HEK293 (cell line): ENCODE data around the gene KPTN.

ENCODE experiments used
- CTCF ChIA-PET: fragments of 350-600 bp; formaldehyde crosslinking; extraction: SDS; loops from one replicate; lab custom pipeline; 2021; ENCODE audit warnings: antibody characterized with exemption; lab: Yijun Ruan, JAX
- POLR2A ChIA-PET: fragments of 300-600 bp; formaldehyde crosslinking; extraction: SDS; loops from one replicate; lab custom pipeline; 2020; ENCODE audit warnings: antibody characterized with exemption, inconsistent platforms; lab: Yijun Ruan, JAX
- H3K27ac ChIP-seq: fragments of 200-500 bp; sonication (Bioruptor generic); 2 replicates; pipeline ENCODE4 v1.5.1; 2014; ENCODE audit warnings: low read depth, low read length, control low read depth, inconsistent platforms; ENCODE audit errors: extremely low read depth
- H3K36me3 ChIP-seq, 2 experiments: fragments of 200-500 bp in 1 of 2; sonication (Bioruptor generic) in 1 of 2; 1 replicate in 1 of 2; 2 replicates in 1 of 2; pipeline ENCODE4 v1.5.1; 2014 to 2017; ENCODE audit warnings: inconsistent platforms in 2 of 2, low read length in 2 of 2; ENCODE audit not compliant: control insufficient read depth in 2 of 2, insufficient read depth in 1 of 2
- H3K4me1 ChIP-seq: fragments of 200-500 bp; sonication (Bioruptor generic); 2 replicates; pipeline ENCODE4 v1.5.1; 2014; ENCODE audit warnings: mild to moderate bottlenecking, low read length, inconsistent platforms; ENCODE audit not compliant: control insufficient read depth, insufficient read depth
- H3K4me3 ChIP-seq: 2 replicates; pipeline ENCODE4 v1.5.1; 2011; ENCODE audit warnings: low read depth, mild to moderate bottlenecking, control low read depth, low read length, moderate library complexity
- H3K9me3 ChIP-seq: fragments of 200-500 bp; sonication (Bioruptor generic); 2 replicates; pipeline ENCODE4 v1.5.1; 2014; ENCODE audit warnings: low read depth, low read length, inconsistent platforms; ENCODE audit not compliant: control insufficient read depth, insufficient read depth
- BCL11A ChIP-seq: fragments of 450-650 bp; formaldehyde crosslinking; IDR thresholded peaks from 2 replicates; pipeline ENCODE4 v1.5.1; 2016; ENCODE audit warnings: low read depth, missing biosample characterization, missing genetic modification characterization
- KLF16 ChIP-seq: fragments of 450-650 bp; formaldehyde crosslinking; IDR thresholded peaks from 2 replicates; pipeline ENCODE4 v1.5.1; 2017; ENCODE audit warnings: missing biosample characterization, missing genetic modification characterization
- SP2 ChIP-seq: fragments of 450-650 bp; formaldehyde crosslinking; IDR thresholded peaks from 2 replicates; pipeline ENCODE4 v1.5.1; 2016; ENCODE audit warnings: missing biosample characterization, missing genetic modification characterization
- ZBTB17 ChIP-seq: fragments of 450-650 bp; formaldehyde crosslinking; IDR thresholded peaks from 2 replicates; pipeline ENCODE4 v1.5.1; 2016; ENCODE audit warnings: missing biosample characterization, missing genetic modification characterization
- ZBTB44 ChIP-seq: fragments of 450-650 bp; IDR thresholded peaks from 2 replicates; pipeline ENCODE4 v1.5.1; 2018; ENCODE audit warnings: missing biosample characterization, mild to moderate bottlenecking, missing genetic modification characterization
- ZFP41 ChIP-seq: fragments of 450-650 bp; formaldehyde crosslinking; IDR thresholded peaks from 2 replicates; pipeline ENCODE4 v1.5.1; 2016; ENCODE audit warnings: missing biosample characterization, missing genetic modification characterization, borderline replicate concordance
- ZFP69B ChIP-seq: fragments of 450-650 bp; formaldehyde crosslinking; IDR thresholded peaks from 2 replicates; pipeline ENCODE4 v1.5.1; 2016; ENCODE audit warnings: missing biosample characterization, missing genetic modification characterization
- ZNF10 ChIP-seq: fragments of 450-650 bp; formaldehyde crosslinking; IDR thresholded peaks from 2 replicates; pipeline ENCODE4 v1.5.1; 2017; ENCODE audit warnings: missing biosample characterization, missing genetic modification characterization
- ZNF133 ChIP-seq: fragments of 450-650 bp; formaldehyde crosslinking; IDR thresholded peaks from 2 replicates; pipeline ENCODE4 v1.5.1; 2016; ENCODE audit warnings: missing biosample characterization, missing genetic modification characterization
- ZNF174 ChIP-seq: fragments of 450-650 bp; formaldehyde crosslinking; IDR thresholded peaks from 2 replicates; pipeline ENCODE4 v1.5.0; 2017; ENCODE audit warnings: missing biosample characterization, mild to moderate bottlenecking, missing genetic modification characterization
- ZNF184 ChIP-seq: fragments of 450-650 bp; IDR thresholded peaks from 2 replicates; pipeline ENCODE4 v1.5.1; 2018; ENCODE audit warnings: missing biosample characterization, mild to moderate bottlenecking, missing genetic modification characterization
- ZNF19 ChIP-seq: fragments of 450-650 bp; formaldehyde crosslinking; IDR thresholded peaks from 2 replicates; pipeline ENCODE4; 2016; ENCODE audit warnings: missing biosample characterization, missing genetic modification characterization, low read depth
- ZNF266 ChIP-seq: fragments of 450-650 bp; formaldehyde crosslinking; IDR thresholded peaks from 2 replicates; pipeline ENCODE4 v1.5.1; 2016; ENCODE audit warnings: missing biosample characterization, missing genetic modification characterization, low read depth
- ZNF449 ChIP-seq: fragments of 450-650 bp; formaldehyde crosslinking; IDR thresholded peaks from 2 replicates; pipeline ENCODE4 v1.5.1; 2017; ENCODE audit warnings: missing biosample characterization, mild to moderate bottlenecking, missing genetic modification characterization, moderate library complexity
- ZNF473 ChIP-seq: fragments of 450-650 bp; formaldehyde crosslinking; IDR thresholded peaks from 2 replicates; pipeline ENCODE4 v1.5.1; 2017; ENCODE audit warnings: missing biosample characterization, missing genetic modification characterization
- ZNF521 ChIP-seq: fragments of 450-650 bp; formaldehyde crosslinking; IDR thresholded peaks from 2 replicates; pipeline ENCODE4 v1.5.1; 2017; ENCODE audit warnings: missing biosample characterization, mild to moderate bottlenecking, missing genetic modification characterization
- ZNF549 ChIP-seq: fragments of 450-650 bp; IDR thresholded peaks from 2 replicates; pipeline ENCODE4 v1.5.1; 2018; ENCODE audit warnings: missing biosample characterization, missing genetic modification characterization, mild to moderate bottlenecking, inconsistent platforms, moderate library complexity
- ZNF555 ChIP-seq: fragments of 450-650 bp; formaldehyde crosslinking; conservative IDR thresholded peaks from 2 replicates; pipeline ENCODE4 v1.5.1; 2017; ENCODE audit warnings: missing biosample characterization, mild to moderate bottlenecking, missing genetic modification characterization, inconsistent platforms
- ZNF585B ChIP-seq: fragments of 450-650 bp; formaldehyde crosslinking; IDR thresholded peaks from 2 replicates; pipeline ENCODE4 v1.5.1; 2016; ENCODE audit warnings: missing biosample characterization, missing genetic modification characterization
- ZNF677 ChIP-seq: fragments of 450-650 bp; IDR thresholded peaks from 2 replicates; pipeline ENCODE4 v1.5.0; 2018; ENCODE audit warnings: missing biosample characterization, mild to moderate bottlenecking, missing genetic modification characterization, moderate library complexity
- ZNF830 ChIP-seq: fragments of 450-650 bp; IDR thresholded peaks from 2 replicates; pipeline ENCODE4 v1.5.0; 2018; ENCODE audit warnings: missing biosample characterization, missing genetic modification characterization, low read depth, mild to moderate bottlenecking, moderate library complexity
- ZSCAN16 ChIP-seq: fragments of 450-650 bp; formaldehyde crosslinking; IDR thresholded peaks from 2 replicates; pipeline ENCODE4 v1.5.1; 2016; ENCODE audit warnings: missing biosample characterization, missing genetic modification characterization
- TF ChIP-seq, protein P1 (sequence below): fragments of 450-650 bp; formaldehyde crosslinking; IDR thresholded peaks from 2 replicates; pipeline ENCODE4; 2016; ENCODE audit warnings: missing biosample characterization, missing genetic modification characterization
- TF ChIP-seq, protein P2 (sequence below): fragments of 450-650 bp; formaldehyde crosslinking; IDR thresholded peaks from 2 replicates; pipeline ENCODE4 v1.5.1; 2016; ENCODE audit warnings: missing biosample characterization, missing genetic modification characterization

Gene KPTN

DNA sequence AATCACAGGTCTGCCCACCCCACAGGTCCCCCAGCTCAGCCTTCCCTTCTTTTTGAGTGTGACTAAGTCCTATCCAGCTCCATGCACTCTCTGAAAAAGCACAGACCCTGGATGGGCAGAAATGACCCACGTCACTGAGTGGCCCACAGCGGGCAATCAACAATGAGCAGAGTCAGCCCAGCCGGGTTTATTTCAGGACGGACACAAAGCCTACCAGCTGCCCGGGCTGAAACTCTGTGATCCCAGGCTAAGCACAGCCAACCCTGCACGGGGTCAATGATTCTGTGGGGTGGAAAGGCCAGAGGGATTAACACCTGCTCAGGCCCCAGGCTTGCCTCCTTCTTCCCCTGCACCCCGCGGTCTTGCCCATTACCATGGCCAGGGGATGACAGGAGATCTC lies 22.4 kb upstream of the KPTN start:
- CTCF ChIA-PET = interaction anchor here (1.5 kb wide), 1 partner anchor 9 kb away, joined by 4 read pairs; the partner anchor contains the start of gene NAPA
- Histone ChIP-seq H3K9me3 (no peaks in the 10 kb centered on the region), H3K36me3 (peaks cover 20 to 58% of the 10 kb centered on the region in 2 experiments), H3K4me1 (no peaks in the 10 kb centered on the region), H3K4me3 (no peak overlapping the region), H3K27ac (no peak overlapping the region)
- TF ChIP-seq, protein P1, sequence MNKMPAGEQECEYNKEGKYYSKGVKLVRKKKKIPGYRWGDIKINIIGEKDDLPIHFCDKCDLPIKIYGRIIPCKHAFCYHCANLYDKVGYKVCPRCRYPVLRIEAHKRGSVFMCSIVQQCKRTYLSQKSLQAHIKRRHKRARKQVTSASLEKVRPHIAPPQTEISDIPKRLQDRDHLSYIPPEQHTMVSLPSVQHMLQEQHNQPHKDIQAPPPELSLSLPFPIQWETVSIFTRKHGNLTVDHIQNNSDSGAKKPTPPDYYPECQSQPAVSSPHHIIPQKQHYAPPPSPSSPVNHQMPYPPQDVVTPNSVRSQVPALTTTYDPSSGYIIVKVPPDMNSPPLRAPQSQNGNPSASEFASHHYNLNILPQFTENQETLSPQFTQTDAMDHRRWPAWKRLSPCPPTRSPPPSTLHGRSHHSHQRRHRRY (tag by site-specific recombination) = no peak
- no peak for TF ChIP-seq ZNF266 (tag by site-specific recombination)
- TF ChIP-seq ZNF174 (tag by site-specific recombination) = no peak
- no peak for TF ChIP-seq ZNF549 (tag by site-specific recombination)
- no peak for TF ChIP-seq ZNF555 (tag by site-specific recombination)
- TF ChIP-seq BCL11A (tag by site-specific recombination) = no peak
- no peak for TF ChIP-seq SP2 (tag by site-specific recombination)
- TF ChIP-seq ZNF473 (tag by site-specific recombination) = no peak
- no peak for TF ChIP-seq ZSCAN16 (tag by site-specific recombination)
- POLR2A ChIA-PET = interaction anchor here (0.6 kb wide), 1 partner anchor 246 kb away, joined by 4 read pairs; no protein-coding TSS in a partner anchor

DNA sequence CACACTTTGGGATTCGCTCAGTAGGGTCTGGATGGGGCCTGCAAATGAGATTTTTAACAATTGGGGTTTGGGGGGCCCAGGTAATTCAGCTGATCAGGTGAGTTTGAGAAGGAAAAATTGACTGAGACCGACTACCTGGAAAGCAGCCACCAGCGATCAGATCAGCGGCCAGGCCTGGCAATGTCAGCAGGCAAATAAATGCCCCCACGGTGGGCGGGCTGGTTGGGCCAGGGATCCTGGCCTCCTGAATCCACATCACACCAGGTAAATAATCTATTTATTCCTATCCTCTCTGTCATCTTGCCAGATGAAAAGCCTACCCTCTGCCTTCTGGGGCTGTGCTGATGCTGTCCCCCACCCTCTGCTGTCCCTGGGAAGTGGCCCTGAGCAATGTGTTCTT lies 21.5 kb upstream of the KPTN start:
- no peaks in the 10 kb centered on the region for H3K9me3 ChIP-seq
- H3K4me1 ChIP-seq = no peaks in the 10 kb centered on the region
- ChIA-PET CTCF (interaction anchor here (1.5 kb wide), 1 partner anchor 10 kb away, joined by 4 read pairs; the partner anchor contains the start of gene NAPA), POLR2A (no interaction called here)
- TF ChIP-seq ZFP41 (no peak), ZBTB17 (tag by site-specific recombination) (no peak), ZBTB44 (no peak), ZNF19 (tag by site-specific recombination) (no peak), ZNF10 (no peak), ZNF449 (tag by site-specific recombination) (no peak), ZNF133 (tag by site-specific recombination) (no peak), ZNF677 (no peak), KLF16 (tag by site-specific recombination) (no peak), ZNF830 (tag by site-specific recombination) (no peak), ZNF184 (tag by site-specific recombination) (no peak), ZNF521 (tag by site-specific recombination) (no peak), ZFP69B (tag by site-specific recombination) (no peak), ZNF585B (tag by site-specific recombination) (no peak)
- TF ChIP-seq, protein P2, sequence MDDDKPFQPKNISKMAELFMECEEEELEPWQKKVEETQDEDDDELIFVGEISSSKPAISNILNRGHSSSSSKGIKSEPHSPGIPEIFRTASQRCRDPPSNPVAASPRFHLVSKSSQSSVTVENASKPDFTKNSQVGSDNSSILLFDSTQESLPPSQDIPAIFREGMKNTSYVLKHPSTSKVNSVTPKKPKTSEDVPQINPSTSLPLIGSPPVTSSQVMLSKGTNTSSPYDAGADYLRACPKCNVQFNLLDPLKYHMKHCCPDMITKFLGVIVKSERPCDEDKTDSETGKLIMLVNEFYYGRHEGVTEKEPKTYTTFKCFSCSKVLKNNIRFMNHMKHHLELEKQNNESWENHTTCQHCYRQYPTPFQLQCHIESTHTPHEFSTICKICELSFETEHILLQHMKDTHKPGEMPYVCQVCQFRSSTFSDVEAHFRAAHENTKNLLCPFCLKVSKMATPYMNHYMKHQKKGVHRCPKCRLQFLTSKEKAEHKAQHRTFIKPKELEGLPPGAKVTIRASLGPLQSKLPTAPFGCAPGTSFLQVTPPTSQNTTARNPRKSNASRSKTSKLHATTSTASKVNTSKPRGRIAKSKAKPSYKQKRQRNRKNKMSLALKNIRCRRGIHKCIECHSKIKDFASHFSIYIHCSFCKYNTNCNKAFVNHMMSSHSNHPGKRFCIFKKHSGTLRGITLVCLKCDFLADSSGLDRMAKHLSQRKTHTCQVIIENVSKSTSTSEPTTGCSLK (tag by site-specific recombination) = no peak
- peaks cover 20 to 61% of the 10 kb centered on the region in 2 experiments for H3K36me3 ChIP-seq
- H3K27ac ChIP-seq = no peak overlapping the region
- no peak overlapping the region for H3K4me3 ChIP-seq
